Measurements from ENCODE around the gene MST1. TPM values are rescaled to one million over a fixed set of nuclear protein-coding genes. Genes with fewer than 3 reads are reported as not detected.

Gene MST1
- total RNA-seq: 1 to 10 TPM; 8.3 to 9.2 TPM

DNA sequence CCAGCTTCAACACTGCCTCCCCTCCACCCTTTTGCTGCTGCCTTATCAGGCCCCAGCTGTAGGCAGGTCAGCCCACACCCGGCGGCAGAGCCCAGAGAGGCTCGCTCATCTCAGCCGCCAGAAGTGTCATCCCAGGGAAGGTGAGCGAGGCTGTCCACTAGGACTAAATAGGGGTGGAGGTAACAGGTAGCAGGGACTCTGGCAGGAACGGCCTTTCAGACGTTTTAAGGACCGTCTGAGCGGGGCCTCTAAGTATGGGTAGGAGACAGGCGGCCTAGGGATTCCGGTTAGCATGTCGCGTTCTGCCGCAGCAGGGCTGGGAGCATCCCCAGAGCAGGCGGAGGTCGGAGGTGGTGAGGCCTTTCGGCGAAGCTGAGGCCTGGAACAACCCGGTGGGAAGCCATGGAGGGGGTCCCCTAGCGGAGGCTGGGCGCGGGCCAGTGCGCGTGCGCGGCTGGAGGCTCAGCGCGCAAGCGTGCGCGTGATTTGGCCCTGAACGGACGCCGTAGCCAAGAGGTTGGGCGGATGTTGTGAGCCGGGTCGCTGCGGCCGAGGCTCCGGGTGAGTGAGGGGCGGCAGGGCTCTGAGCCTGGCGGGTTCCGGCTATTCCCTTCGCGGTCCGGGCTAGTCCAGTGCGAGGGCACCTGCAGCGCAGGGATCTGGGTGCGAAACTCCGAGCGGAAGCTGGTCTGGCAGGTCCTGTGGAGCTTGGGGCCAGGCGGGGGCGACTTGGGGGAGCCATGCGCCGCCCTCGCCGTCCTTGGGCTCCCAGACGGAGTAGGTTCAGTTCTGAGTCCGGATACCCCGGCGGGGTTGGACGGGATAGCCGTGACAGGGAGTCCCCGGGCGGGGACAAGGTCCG lies at the start of gene MST1, which contains the start of gene RNF123:
Gene MST1, minus strand, starts transcription at position 429 of the 862 bp plus-strand sequence. CDS start 783 bp downstream, outside the sequence.
Gene RNF123, plus strand, starts transcription at position 512 of the 862 bp plus-strand sequence. CDS start 1,609 bp downstream, outside the sequence.
- peak; percentile 21 for DNase-seq (ENCODE audit: low spot score)
- peaks cover 17 to 31% of the 10 kb centered on the region in 2 donors for H3K4me1 ChIP-seq (ENCODE audit: control insufficient read depth in 1 of 2, low read depth in 2 of 2)
- ATAC-seq (ENCODE audit: insufficient number of reproducible peaks, low FRiP score, low read depth): peak; percentile 61

DNA sequence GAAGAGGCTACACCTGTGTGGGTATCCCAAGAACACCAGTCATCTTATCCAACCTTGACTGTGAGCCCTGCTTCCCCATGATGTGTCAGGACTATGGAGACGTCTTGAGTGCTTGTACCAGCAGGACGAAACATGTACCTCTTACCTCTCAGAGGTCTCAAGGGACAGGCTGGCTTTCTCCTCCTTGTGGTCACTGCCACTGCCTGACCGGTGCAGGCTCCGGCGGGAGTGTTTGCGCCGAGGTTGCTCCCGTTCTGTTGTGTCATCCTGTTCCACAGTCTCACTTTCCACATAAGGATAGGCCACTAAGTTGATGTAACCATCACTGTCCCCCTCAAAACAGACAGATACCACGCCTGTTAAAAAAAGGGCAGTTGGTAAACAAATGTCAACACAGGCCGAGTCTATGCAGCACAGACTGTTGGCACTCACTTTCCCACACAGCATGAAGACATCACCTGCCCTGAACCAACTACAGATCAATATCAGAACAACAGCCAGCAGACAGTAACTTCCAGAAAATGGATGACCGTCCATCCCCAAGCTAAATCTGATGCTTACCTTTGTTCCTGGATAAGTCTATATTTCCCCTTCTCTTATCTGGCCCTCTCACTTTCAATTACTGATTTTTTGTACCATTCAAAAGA lies 48.9 kb upstream of the MST1 start:
- peaks cover 0 to 3% of the 10 kb centered on the region in 2 donors for H3K4me1 ChIP-seq (ENCODE audit: control insufficient read depth in 1 of 2, low read depth in 2 of 2)
- H3K27ac ChIP-seq: no peak overlapping the region
- DNase-seq (ENCODE audit: low spot score) (no peak), ATAC-seq (ENCODE audit: insufficient number of reproducible peaks, low FRiP score, low read depth) (no peak)
- peaks cover 23% of the 10 kb centered on the region for H3K36me3 ChIP-seq
- H3K4me3 ChIP-seq: no peak overlapping the region
- no peaks in the 10 kb centered on the region for H3K27me3 ChIP-seq (replicated peaks; ENCODE audit: insufficient read depth)
- TF ChIP-seq, protein P1, sequence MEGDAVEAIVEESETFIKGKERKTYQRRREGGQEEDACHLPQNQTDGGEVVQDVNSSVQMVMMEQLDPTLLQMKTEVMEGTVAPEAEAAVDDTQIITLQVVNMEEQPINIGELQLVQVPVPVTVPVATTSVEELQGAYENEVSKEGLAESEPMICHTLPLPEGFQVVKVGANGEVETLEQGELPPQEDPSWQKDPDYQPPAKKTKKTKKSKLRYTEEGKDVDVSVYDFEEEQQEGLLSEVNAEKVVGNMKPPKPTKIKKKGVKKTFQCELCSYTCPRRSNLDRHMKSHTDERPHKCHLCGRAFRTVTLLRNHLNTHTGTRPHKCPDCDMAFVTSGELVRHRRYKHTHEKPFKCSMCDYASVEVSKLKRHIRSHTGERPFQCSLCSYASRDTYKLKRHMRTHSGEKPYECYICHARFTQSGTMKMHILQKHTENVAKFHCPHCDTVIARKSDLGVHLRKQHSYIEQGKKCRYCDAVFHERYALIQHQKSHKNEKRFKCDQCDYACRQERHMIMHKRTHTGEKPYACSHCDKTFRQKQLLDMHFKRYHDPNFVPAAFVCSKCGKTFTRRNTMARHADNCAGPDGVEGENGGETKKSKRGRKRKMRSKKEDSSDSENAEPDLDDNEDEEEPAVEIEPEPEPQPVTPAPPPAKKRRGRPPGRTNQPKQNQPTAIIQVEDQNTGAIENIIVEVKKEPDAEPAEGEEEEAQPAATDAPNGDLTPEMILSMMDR (IDR thresholded peaks at IDR 0.05): no peak
- no peaks in the 10 kb centered on the region for H3K9me3 ChIP-seq

More for the DNA sequence above, at the start of gene MST1, which contains the start of gene RNF123:
- Histone ChIP-seq H3K36me3 (no peaks in the 10 kb centered on the region), H3K4me3 (peak within 1 kb of the TSS; percentile 94), H3K27me3 (replicated peaks; ENCODE audit: insufficient read depth) (no peaks in the 10 kb centered on the region), H3K27ac (peak within 1 kb of the TSS; percentile 64 to 71), H3K9me3 (no peaks in the 10 kb centered on the region)
- TF ChIP-seq, protein P1 (IDR thresholded peaks at IDR 0.05): peak; percentile 38

DNA sequence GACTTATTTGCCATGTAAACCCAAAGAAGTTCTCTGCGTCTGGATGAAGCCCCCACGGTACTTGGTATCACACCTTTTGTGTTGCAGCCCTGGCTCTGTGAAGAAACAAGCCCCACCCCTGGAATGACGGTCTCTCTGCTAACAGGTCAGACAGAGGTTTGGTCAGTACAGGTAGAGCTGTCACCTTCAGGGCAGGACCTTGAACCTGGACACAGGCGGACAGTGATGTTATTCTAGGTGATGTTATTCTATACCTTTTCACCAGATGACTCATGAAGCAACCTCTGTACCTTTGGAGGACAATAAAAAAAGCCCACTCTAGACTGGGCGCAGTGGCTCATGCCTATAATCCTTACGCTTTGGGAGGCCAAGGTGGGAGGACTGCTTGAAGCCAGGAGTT lies 45.5 kb upstream of the MST1 start:
- TF ChIP-seq, protein P1 (IDR thresholded peaks at IDR 0.05): no peak
- ATAC-seq (ENCODE audit: insufficient number of reproducible peaks, low FRiP score, low read depth): no peak

DNA sequence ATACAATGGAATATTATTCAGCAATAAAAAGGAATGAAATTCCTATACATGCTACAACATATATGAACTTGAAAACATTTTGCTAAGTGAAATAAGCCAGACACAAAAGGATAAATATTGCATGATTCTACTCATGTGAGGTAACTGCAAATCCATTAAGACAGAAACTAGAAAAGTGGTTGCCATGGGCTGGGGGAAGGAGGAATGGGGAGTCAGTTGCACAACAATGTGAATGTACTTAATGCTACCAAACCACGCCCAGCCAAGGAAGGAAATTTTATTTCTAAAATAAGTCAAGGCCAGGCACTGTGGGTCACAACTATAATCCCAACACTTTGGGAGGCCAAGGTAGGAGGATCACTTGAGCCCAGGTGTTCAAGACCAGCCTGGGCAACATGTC lies 44.3 kb upstream of the MST1 start:
- ATAC-seq (ENCODE audit: insufficient number of reproducible peaks, low FRiP score, low read depth) (no peak), DNase-seq (ENCODE audit: low spot score) (no peak)
- H3K36me3 ChIP-seq: peaks cover 32% of the 10 kb centered on the region
- H3K27ac ChIP-seq: no peak overlapping the region
- H3K9me3 ChIP-seq: no peaks in the 10 kb centered on the region
- H3K27me3 ChIP-seq (replicated peaks; ENCODE audit: insufficient read depth): no peaks in the 10 kb centered on the region
- TF ChIP-seq, protein P1 (IDR thresholded peaks at IDR 0.05): no peak
- no peaks in the 10 kb centered on the region for H3K4me1 ChIP-seq (ENCODE audit: control insufficient read depth in 1 of 2, low read depth in 2 of 2)
- H3K4me3 ChIP-seq: no peak overlapping the region

More for the DNA sequence above, 45.5 kb upstream of the MST1 start:
- no peak for DNase-seq (ENCODE audit: low spot score)
- Histone ChIP-seq H3K36me3 (peaks cover 32% of the 10 kb centered on the region), H3K9me3 (no peaks in the 10 kb centered on the region), H3K4me3 (no peak overlapping the region), H3K27me3 (replicated peaks; ENCODE audit: insufficient read depth) (no peaks in the 10 kb centered on the region), H3K27ac (no peak overlapping the region), H3K4me1 (ENCODE audit: control insufficient read depth in 1 of 2, low read depth in 2 of 2) (no peaks in the 10 kb centered on the region)

DNA sequence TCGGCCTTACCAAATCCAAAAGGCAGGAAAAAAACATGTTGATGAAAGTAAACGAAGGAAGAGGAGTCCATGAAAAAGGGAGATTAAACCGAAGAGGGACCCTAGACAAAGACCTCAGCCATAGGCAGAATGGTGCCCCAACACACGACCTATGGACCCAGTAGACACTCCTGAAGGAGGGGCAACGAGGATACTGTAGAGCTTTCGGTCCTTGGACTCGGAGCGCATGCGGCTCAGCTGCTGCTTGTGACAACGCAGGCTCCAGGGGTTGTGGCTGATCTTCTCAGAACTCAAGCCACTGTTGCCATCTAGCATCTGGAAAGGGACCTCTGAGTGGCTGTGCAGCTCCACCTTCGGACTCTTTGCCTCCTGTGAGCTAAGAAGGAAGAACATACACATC lies 43.3 kb upstream of the MST1 start:
- TF ChIP-seq, protein P1 (IDR thresholded peaks at IDR 0.05): no peak
- DNase-seq (ENCODE audit: low spot score): no peak
- peaks cover 32% of the 10 kb centered on the region for H3K36me3 ChIP-seq
- H3K27me3 ChIP-seq (replicated peaks; ENCODE audit: insufficient read depth): no peaks in the 10 kb centered on the region
- no peak for ATAC-seq (ENCODE audit: insufficient number of reproducible peaks, low FRiP score, low read depth)
- no peaks in the 10 kb centered on the region for H3K4me1 ChIP-seq (ENCODE audit: control insufficient read depth in 1 of 2, low read depth in 2 of 2)
- no peaks in the 10 kb centered on the region for H3K9me3 ChIP-seq
- no peak overlapping the region for H3K27ac ChIP-seq
- no peak overlapping the region for H3K4me3 ChIP-seq
